ENCODE data around the gene RANBP17. TPM values are rescaled to one million over a fixed set of nuclear protein-coding genes. Genes with fewer than 3 reads are reported as not detected.

Gene RANBP17
- polyA plus RNA-seq, 1 donor from 2014 or later: 25.5 TPM

DNA sequence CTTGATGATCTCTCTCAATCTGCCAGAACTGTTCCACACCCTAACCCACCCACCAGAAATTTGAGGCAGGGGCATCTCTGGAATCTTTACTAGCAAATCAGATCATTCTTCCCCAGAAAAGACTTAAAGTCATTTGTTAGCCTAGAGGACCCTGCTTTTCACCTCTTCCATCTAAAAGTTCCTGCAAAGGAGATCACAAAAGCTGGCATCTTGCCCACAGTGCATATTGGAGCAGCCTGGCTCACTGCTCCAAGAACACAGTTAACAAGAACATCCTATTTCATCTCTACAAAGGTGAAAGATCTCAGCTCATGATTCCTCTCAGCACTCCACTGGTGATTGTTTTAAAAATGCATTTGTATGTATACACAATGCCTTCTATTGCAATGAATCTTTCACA, 42.0 kb upstream of the RANBP17 start:
- no peaks in the 10 kb centered on the region for H3F3A ChIP-seq (ENCODE audit: insufficient read depth, low read length, poor library complexity, severe bottlenecking)
- H3K27ac ChIP-seq (ENCODE audit: low read length): no peak overlapping the region
- H3K9ac ChIP-seq (ENCODE audit: low read length): no peak overlapping the region
- no peaks in the 10 kb centered on the region for H3K36me3 ChIP-seq (ENCODE audit: insufficient read depth, low read length)
- H3K4me2 ChIP-seq (ENCODE audit: low read length): no peak overlapping the region
- H3K79me2 ChIP-seq (replicated peaks; ENCODE audit: insufficient read depth, low read length): no peaks in the 10 kb centered on the region
- H3K4me3 ChIP-seq (ENCODE audit: low read length): no peak overlapping the region
- no peak for TF ChIP-seq TAF1 (IDR thresholded peaks at IDR 0.05; ENCODE audit: low read depth)
- TF ChIP-seq RAD21 (conservative IDR thresholded peaks at IDR 0.05): no peak
- no peak for TF ChIP-seq SMC3 (conservative IDR thresholded peaks at IDR 0.05; ENCODE audit: poor library complexity)
- TF ChIP-seq EZH2 (IDR thresholded peaks at IDR 0.05; ENCODE audit: borderline replicate concordance, insufficient read depth, low read length, poor library complexity, severe bottlenecking): no peak
- TF ChIP-seq, protein P1, sequence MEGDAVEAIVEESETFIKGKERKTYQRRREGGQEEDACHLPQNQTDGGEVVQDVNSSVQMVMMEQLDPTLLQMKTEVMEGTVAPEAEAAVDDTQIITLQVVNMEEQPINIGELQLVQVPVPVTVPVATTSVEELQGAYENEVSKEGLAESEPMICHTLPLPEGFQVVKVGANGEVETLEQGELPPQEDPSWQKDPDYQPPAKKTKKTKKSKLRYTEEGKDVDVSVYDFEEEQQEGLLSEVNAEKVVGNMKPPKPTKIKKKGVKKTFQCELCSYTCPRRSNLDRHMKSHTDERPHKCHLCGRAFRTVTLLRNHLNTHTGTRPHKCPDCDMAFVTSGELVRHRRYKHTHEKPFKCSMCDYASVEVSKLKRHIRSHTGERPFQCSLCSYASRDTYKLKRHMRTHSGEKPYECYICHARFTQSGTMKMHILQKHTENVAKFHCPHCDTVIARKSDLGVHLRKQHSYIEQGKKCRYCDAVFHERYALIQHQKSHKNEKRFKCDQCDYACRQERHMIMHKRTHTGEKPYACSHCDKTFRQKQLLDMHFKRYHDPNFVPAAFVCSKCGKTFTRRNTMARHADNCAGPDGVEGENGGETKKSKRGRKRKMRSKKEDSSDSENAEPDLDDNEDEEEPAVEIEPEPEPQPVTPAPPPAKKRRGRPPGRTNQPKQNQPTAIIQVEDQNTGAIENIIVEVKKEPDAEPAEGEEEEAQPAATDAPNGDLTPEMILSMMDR (IDR thresholded peaks at IDR 0.05; ENCODE audit: poor library complexity, severe bottlenecking): no peak
- TF ChIP-seq MXI1 (conservative IDR thresholded peaks at IDR 0.05; ENCODE audit: poor library complexity, severe bottlenecking): no peak
- no peak for TF ChIP-seq EP300 (conservative IDR thresholded peaks at IDR 0.05; ENCODE audit: poor library complexity, severe bottlenecking)
- TF ChIP-seq REST (IDR thresholded peaks at IDR 0.05; ENCODE audit: borderline replicate concordance): no peak
- TF ChIP-seq POLR2AphosphoS5 (IDR thresholded peaks at IDR 0.05): no peak
- H2AFZ ChIP-seq (ENCODE audit: low read depth, low read length): no peak overlapping the region
- no peaks in the 10 kb centered on the region for H3K9me3 ChIP-seq (ENCODE audit: low read length)
- H3K9me2 ChIP-seq (ENCODE audit: insufficient read depth, low read length): no peaks in the 10 kb centered on the region
- H3K27me3 ChIP-seq (ENCODE audit: insufficient read depth, low read depth, low read length): no peaks in the 10 kb centered on the region
- H4K20me1 ChIP-seq (ENCODE audit: insufficient read depth): no peaks in the 10 kb centered on the region

- Histone ChIP-seq H3K79me2 (replicated peaks; ENCODE audit: insufficient read depth, low read length) (no peaks in the 10 kb centered on the region), H3K4me2 (ENCODE audit: low read length) (no peak overlapping the region), H3K4me3 (ENCODE audit: low read length) (no peak overlapping the region), H4K20me1 (ENCODE audit: insufficient read depth) (no peaks in the 10 kb centered on the region), H3F3A (ENCODE audit: insufficient read depth, low read length, poor library complexity, severe bottlenecking) (no peaks in the 10 kb centered on the region), H3K27ac (ENCODE audit: low read length) (no peak overlapping the region), H3K36me3 (ENCODE audit: insufficient read depth, low read length) (no peaks in the 10 kb centered on the region), H2AFZ (ENCODE audit: low read depth, low read length) (no peak overlapping the region), H3K9me2 (ENCODE audit: insufficient read depth, low read length) (no peaks in the 10 kb centered on the region), H3K27me3 (ENCODE audit: insufficient read depth, low read depth, low read length) (no peaks in the 10 kb centered on the region), H3K9me3 (ENCODE audit: low read length) (no peaks in the 10 kb centered on the region), H3K9ac (ENCODE audit: low read length) (no peak overlapping the region)
- TF ChIP-seq EZH2 (IDR thresholded peaks at IDR 0.05; ENCODE audit: borderline replicate concordance, insufficient read depth, low read length, poor library complexity, severe bottlenecking) (no peak), TAF1 (IDR thresholded peaks at IDR 0.05; ENCODE audit: low read depth) (no peak), EP300 (conservative IDR thresholded peaks at IDR 0.05; ENCODE audit: poor library complexity, severe bottlenecking) (no peak), MXI1 (conservative IDR thresholded peaks at IDR 0.05; ENCODE audit: poor library complexity, severe bottlenecking) (no peak), SMC3 (conservative IDR thresholded peaks at IDR 0.05; ENCODE audit: poor library complexity) (no peak), POLR2AphosphoS5 (IDR thresholded peaks at IDR 0.05) (no peak), REST (IDR thresholded peaks at IDR 0.05; ENCODE audit: borderline replicate concordance) (no peak), RAD21 (conservative IDR thresholded peaks at IDR 0.05) (no peak)
- TF ChIP-seq, protein P1 (IDR thresholded peaks at IDR 0.05; ENCODE audit: poor library complexity, severe bottlenecking): no peak
Observed at GRCh38 chr5:170821257-170821800, 40.5 kb upstream of the RANBP17 start.
